GM23338 (cell line): Measurements from ENCODE around the gene FBXO11. TPM values are rescaled to one million over a fixed set of nuclear protein-coding genes. Genes with fewer than 3 reads are reported as not detected.

ENCODE experiments used
- ATAC-seq: fragments of 200-7000 bp; cut with Tn5 transposase; 3 replicates; pipeline ENCODE4 v1.9.1; 2020
- DNase-seq: peaks from one replicate; pipeline ENCODE4 v3.0.0-alpha.2; 2015; ENCODE audit warnings: low spot score
- H2AFZ ChIP-seq: fragments of 200-600 bp; sonication (generic); 2 replicates; pipeline ENCODE4 v1.8.0; 2016; ENCODE audit warnings: antibody characterized with exemption, mild to moderate bottlenecking, moderate library complexity
- H3F3A ChIP-seq: fragments of 200-600 bp; sonication (generic); replicated peaks from 2 replicates; pipeline ENCODE4 v1.8.0; 2017; ENCODE audit warnings: antibody characterized with exemption, mixed run types, low read depth
- H3K27ac ChIP-seq: fragments of 200-600 bp; sonication (generic); 2 replicates; pipeline ENCODE4 v1.6.1; 2016; ENCODE audit warnings: low read depth
- H3K27me3 ChIP-seq: fragments of 200-600 bp; sonication (generic); 2 replicates; pipeline ENCODE4 v1.8.0; 2016; ENCODE audit warnings: mild to moderate bottlenecking, mixed run types, moderate library complexity; ENCODE audit not compliant: insufficient read depth
- H3K36me3 ChIP-seq: fragments of 200-600 bp; sonication (generic); 2 replicates; pipeline ENCODE4 v1.8.0; 2016; ENCODE audit warnings: mild to moderate bottlenecking; ENCODE audit not compliant: insufficient read depth
- H3K4me1 ChIP-seq: fragments of 200-600 bp; sonication (generic); 2 replicates; pipeline ENCODE4 v1.8.0; 2016; ENCODE audit warnings: mild to moderate bottlenecking, moderate library complexity; ENCODE audit not compliant: insufficient read depth
- H3K4me2 ChIP-seq: fragments of 200-600 bp; sonication (generic); 2 replicates; pipeline ENCODE4 v1.7.1; 2017; ENCODE audit warnings: mixed run types
- H3K4me3 ChIP-seq: fragments of 200-600 bp; sonication (generic); 2 replicates; pipeline ENCODE4 v1.6.1; 2016; ENCODE audit warnings: mixed run types
- H3K79me2 ChIP-seq: fragments of 200-600 bp; sonication (generic); replicated peaks from 2 replicates; pipeline ENCODE4 v1.8.0; 2017; ENCODE audit warnings: mild to moderate bottlenecking; ENCODE audit not compliant: insufficient read depth
- H3K9me2 ChIP-seq: fragments of 200-600 bp; sonication (generic); 2 replicates; pipeline ENCODE4 v1.8.0; 2017; ENCODE audit not compliant: insufficient read depth
- H4K20me1 ChIP-seq: fragments of 200-600 bp; sonication (generic); replicated peaks from 2 replicates; pipeline ENCODE4 v1.8.0; 2017; ENCODE audit warnings: mild to moderate bottlenecking; ENCODE audit not compliant: insufficient read depth
- H3K27ac Mint-ChIP-seq: 2 replicates; pipeline ENCODE4 v1.8.0; 2020; ENCODE audit warnings: inconsistent platforms, mild to moderate bottlenecking, moderate library complexity, mixed read lengths
- H3K27me3 Mint-ChIP-seq: 3 replicates; pipeline ENCODE4 v1.8.0; 2022; ENCODE audit warnings: low read depth, mild to moderate bottlenecking, moderate library complexity, mixed read lengths, inconsistent platforms; ENCODE audit not compliant: insufficient read depth, poor library complexity
- H3K36me3 Mint-ChIP-seq: 3 replicates; pipeline ENCODE4 v1.8.0; 2021; ENCODE audit warnings: low read depth, mild to moderate bottlenecking, inconsistent platforms, moderate library complexity, mixed read lengths
- H3K4me1 Mint-ChIP-seq: 3 replicates; pipeline ENCODE4 v1.8.0; 2020; ENCODE audit warnings: mild to moderate bottlenecking, inconsistent platforms, mixed read lengths
- H3K4me3 Mint-ChIP-seq: 3 replicates; pipeline ENCODE4 v1.8.0; 2021; ENCODE audit warnings: moderate library complexity, mild to moderate bottlenecking, inconsistent platforms, mixed read lengths
- H3K9me3 Mint-ChIP-seq: 3 replicates; pipeline ENCODE4 v1.8.0; 2020; ENCODE audit warnings: moderate library complexity, mild to moderate bottlenecking, inconsistent platforms, mixed read lengths
- CREB1 ChIP-seq: fragments of 250-450 bp; sonication (Bioruptor Pico); IDR thresholded peaks from 2 replicates; pipeline ENCODE4 v1.5.0; 2020; ENCODE audit warnings: low read depth, mild to moderate bottlenecking, moderate library complexity
- ZNF331 ChIP-seq: fragments of 250-450 bp; sonication (Bioruptor Pico); IDR thresholded peaks from 2 replicates; pipeline ENCODE4 v1.5.0; 2020; ENCODE audit warnings: low read depth, mild to moderate bottlenecking, moderate library complexity
- polyA plus RNA-seq: library from polyadenylated mRNA; unstranded; fragments of >200 nt; fragmentation: Nextera tagmentation; extraction: Ambion mirVana; gene quantifications from 2 replicates; pipeline ENCODE4 v1.2.1, GENCODE V29; 2016
- total RNA-seq: library from RNA; depleted of rRNA; stranded (reverse); fragments of >200 nt; shearing (Covaris generic); gene quantifications from 2 replicates; pipeline ENCODE4 v1.2.3, GENCODE V29; 2014
- TF ChIP-seq, protein P1 (sequence below): IDR thresholded peaks from one replicate; pipeline ENCODE4 v1.6.1; 2018; ENCODE audit warnings: antibody characterized with exemption; ENCODE audit not compliant: unreplicated experiment
- TF ChIP-seq, protein P2 (sequence below): fragments of 250-450 bp; sonication (Bioruptor Pico); IDR thresholded peaks from 2 replicates; pipeline ENCODE4 v1.5.0; 2020; ENCODE audit warnings: mild to moderate bottlenecking, moderate library complexity
- TF ChIP-seq, protein P3 (sequence below), 2 experiments: fragments of 200-600 bp in 1 of 2; sonication (generic) in 1 of 2; conservative IDR thresholded peaks; 2 replicates each; pipeline versions ENCODE4 v1.5.1 to v1.6.1; 2016 to 2017; ENCODE audit warnings: antibody characterized with exemption in 2 of 2, low read depth in 2 of 2, mild to moderate bottlenecking in 2 of 2, moderate library complexity in 1 of 2

FBXO11 gene
- total and polyA plus RNA-seq, 2 experiments from 2014 or later: 21.5 to 52.7 TPM

DNA sequence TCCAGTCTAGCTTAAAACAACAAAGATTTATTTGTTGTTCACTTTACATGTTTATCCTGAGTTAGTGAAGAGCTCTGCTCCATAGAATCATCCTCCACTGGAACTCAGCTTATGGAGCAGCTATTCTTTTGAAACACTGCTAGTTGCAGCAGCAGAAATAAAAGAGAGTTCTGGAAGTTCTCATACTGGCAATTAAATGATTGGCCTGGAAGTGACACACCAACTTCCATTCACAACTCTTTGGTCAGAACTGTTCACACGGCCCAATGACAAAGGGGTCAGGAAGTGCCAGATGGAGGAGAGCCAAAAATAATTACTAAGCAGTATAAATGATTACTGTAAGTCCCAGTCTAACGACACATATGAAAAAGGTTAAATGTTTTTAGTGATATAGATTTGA lies 39.1 kb downstream of the FBXO11 start:
- no peaks in the 10 kb centered on the region for H3K9me2 ChIP-seq
- peaks cover 63% of the 10 kb centered on the region for H4K20me1 ChIP-seq
- no peaks in the 10 kb centered on the region for H3K36me3 ChIP-seq
- TF ChIP-seq, protein P1, sequence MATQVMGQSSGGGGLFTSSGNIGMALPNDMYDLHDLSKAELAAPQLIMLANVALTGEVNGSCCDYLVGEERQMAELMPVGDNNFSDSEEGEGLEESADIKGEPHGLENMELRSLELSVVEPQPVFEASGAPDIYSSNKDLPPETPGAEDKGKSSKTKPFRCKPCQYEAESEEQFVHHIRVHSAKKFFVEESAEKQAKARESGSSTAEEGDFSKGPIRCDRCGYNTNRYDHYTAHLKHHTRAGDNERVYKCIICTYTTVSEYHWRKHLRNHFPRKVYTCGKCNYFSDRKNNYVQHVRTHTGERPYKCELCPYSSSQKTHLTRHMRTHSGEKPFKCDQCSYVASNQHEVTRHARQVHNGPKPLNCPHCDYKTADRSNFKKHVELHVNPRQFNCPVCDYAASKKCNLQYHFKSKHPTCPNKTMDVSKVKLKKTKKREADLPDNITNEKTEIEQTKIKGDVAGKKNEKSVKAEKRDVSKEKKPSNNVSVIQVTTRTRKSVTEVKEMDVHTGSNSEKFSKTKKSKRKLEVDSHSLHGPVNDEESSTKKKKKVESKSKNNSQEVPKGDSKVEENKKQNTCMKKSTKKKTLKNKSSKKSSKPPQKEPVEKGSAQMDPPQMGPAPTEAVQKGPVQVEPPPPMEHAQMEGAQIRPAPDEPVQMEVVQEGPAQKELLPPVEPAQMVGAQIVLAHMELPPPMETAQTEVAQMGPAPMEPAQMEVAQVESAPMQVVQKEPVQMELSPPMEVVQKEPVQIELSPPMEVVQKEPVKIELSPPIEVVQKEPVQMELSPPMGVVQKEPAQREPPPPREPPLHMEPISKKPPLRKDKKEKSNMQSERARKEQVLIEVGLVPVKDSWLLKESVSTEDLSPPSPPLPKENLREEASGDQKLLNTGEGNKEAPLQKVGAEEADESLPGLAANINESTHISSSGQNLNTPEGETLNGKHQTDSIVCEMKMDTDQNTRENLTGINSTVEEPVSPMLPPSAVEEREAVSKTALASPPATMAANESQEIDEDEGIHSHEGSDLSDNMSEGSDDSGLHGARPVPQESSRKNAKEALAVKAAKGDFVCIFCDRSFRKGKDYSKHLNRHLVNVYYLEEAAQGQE: no peak
- H3K4me1 ChIP-seq: peaks cover 42% of the 10 kb centered on the region
- H3K27ac Mint-ChIP-seq: no peak overlapping the region
- H3K27me3 Mint-ChIP-seq: no peaks in the 10 kb centered on the region
- ATAC-seq (no peak), DNase-seq (no peak)
- H2AFZ ChIP-seq: no peak overlapping the region
- no peak overlapping the region for H3K4me2 ChIP-seq
- H3K27me3 ChIP-seq: no peaks in the 10 kb centered on the region
- H3K9me3 Mint-ChIP-seq: no peaks in the 10 kb centered on the region
- no peaks in the 10 kb centered on the region for H3F3A ChIP-seq
- H3K79me2 ChIP-seq: peaks cover 100% of the 10 kb centered on the region
- peaks cover 5% of the 10 kb centered on the region; the same call in 2 of the 3 replicates for H3K36me3 Mint-ChIP-seq
- H3K4me1 Mint-ChIP-seq: peaks cover 38% of the 10 kb centered on the region
- no peak overlapping the region for H3K4me3 ChIP-seq
- no peak overlapping the region for H3K27ac ChIP-seq
- no peak overlapping the region for H3K4me3 Mint-ChIP-seq

DNA sequence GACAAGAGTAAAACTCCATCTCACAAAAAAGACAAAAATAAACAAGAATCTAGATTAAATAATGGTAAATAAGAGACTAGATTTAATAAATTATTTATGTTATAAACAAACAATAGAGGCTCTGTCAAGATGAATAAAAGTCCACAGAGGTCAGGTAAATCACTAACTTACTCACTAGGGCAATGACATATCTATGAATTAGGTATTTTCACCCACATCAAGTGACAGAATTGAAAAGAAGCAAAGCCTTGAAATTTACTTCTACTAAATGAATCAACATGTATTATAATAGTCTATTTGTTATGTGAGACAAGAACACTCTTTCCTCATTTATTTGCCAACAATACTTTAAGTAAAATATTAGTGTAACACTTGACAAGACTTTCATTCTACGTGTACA lies 41.7 kb downstream of the FBXO11 start:
- Histone ChIP-seq H3F3A (no peaks in the 10 kb centered on the region), H3K79me2 (peaks cover 100% of the 10 kb centered on the region), H3K36me3 (no peaks in the 10 kb centered on the region), H3K27me3 (no peaks in the 10 kb centered on the region), H3K9me2 (no peaks in the 10 kb centered on the region), H3K4me2 (no peak overlapping the region), H3K27ac (no peak overlapping the region), H3K4me3 (no peak overlapping the region), H2AFZ (no peak overlapping the region), H4K20me1 (peaks cover 47% of the 10 kb centered on the region), H3K4me1 (peaks cover 17% of the 10 kb centered on the region; the same call in 1 of the 2 replicates)
- DNase-seq (no peak), ATAC-seq (no peak)
- 0 out of 3 replicates have a peak, but pooled peaks cover 2% of the 10 kb centered on the region for H3K36me3 Mint-ChIP-seq
- TF ChIP-seq CREB1 (no peak), ZNF331 (CRISPR knock-in tag) (no peak)
- H3K9me3 Mint-ChIP-seq: no peaks in the 10 kb centered on the region
- H3K4me3 Mint-ChIP-seq: no peak overlapping the region
- H3K27me3 Mint-ChIP-seq: no peaks in the 10 kb centered on the region
- no peak overlapping the region for H3K27ac Mint-ChIP-seq
- peaks cover 21% of the 10 kb centered on the region for H3K4me1 Mint-ChIP-seq

DNA sequence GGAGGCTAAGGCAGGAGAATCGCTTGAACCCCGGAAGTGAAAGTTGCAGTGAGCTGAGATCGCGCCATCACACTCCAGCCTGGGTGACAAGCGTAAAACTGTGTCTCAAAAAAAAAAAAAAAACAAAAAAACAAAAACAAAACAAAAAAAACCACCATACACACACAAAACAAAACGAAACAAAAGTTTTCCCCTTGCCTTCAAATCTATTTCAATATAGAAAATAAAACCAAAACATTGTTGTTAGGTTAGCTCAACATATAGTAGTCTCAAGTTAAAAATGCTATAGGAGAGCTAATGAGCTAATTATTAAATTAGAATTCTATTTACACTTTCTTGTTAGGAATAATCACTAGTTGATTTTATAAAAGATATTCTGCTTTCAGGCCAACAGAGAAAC lies 43.3 kb downstream of the FBXO11 start:
- no peak overlapping the region for H3K4me3 ChIP-seq
- H3K4me1 Mint-ChIP-seq: peaks cover 10% of the 10 kb centered on the region
- no peaks in the 10 kb centered on the region for H3K27me3 ChIP-seq
- no peak overlapping the region for H3K27ac ChIP-seq
- H3K4me3 Mint-ChIP-seq: no peak overlapping the region
- 0 out of 2 replicates have a peak, but pooled peaks cover 9% of the 10 kb centered on the region for H3K4me1 ChIP-seq
- no peaks in the 10 kb centered on the region for H3K36me3 ChIP-seq
- H3K79me2 ChIP-seq: peaks cover 100% of the 10 kb centered on the region
- H2AFZ ChIP-seq: no peak overlapping the region
- H3K9me2 ChIP-seq: no peaks in the 10 kb centered on the region
- no peak overlapping the region for H3K4me2 ChIP-seq
- DNase-seq (no peak), ATAC-seq (no peak)
- H3F3A ChIP-seq: no peaks in the 10 kb centered on the region
- H3K9me3 Mint-ChIP-seq: no peaks in the 10 kb centered on the region
- H3K27me3 Mint-ChIP-seq: no peaks in the 10 kb centered on the region
- peaks cover 45% of the 10 kb centered on the region for H4K20me1 ChIP-seq
- no peak overlapping the region for H3K27ac Mint-ChIP-seq
- 0 out of 3 replicates have a peak, but pooled peaks cover 2% of the 10 kb centered on the region for H3K36me3 Mint-ChIP-seq
- TF ChIP-seq CREB1: no peak
- TF ChIP-seq, protein P2, sequence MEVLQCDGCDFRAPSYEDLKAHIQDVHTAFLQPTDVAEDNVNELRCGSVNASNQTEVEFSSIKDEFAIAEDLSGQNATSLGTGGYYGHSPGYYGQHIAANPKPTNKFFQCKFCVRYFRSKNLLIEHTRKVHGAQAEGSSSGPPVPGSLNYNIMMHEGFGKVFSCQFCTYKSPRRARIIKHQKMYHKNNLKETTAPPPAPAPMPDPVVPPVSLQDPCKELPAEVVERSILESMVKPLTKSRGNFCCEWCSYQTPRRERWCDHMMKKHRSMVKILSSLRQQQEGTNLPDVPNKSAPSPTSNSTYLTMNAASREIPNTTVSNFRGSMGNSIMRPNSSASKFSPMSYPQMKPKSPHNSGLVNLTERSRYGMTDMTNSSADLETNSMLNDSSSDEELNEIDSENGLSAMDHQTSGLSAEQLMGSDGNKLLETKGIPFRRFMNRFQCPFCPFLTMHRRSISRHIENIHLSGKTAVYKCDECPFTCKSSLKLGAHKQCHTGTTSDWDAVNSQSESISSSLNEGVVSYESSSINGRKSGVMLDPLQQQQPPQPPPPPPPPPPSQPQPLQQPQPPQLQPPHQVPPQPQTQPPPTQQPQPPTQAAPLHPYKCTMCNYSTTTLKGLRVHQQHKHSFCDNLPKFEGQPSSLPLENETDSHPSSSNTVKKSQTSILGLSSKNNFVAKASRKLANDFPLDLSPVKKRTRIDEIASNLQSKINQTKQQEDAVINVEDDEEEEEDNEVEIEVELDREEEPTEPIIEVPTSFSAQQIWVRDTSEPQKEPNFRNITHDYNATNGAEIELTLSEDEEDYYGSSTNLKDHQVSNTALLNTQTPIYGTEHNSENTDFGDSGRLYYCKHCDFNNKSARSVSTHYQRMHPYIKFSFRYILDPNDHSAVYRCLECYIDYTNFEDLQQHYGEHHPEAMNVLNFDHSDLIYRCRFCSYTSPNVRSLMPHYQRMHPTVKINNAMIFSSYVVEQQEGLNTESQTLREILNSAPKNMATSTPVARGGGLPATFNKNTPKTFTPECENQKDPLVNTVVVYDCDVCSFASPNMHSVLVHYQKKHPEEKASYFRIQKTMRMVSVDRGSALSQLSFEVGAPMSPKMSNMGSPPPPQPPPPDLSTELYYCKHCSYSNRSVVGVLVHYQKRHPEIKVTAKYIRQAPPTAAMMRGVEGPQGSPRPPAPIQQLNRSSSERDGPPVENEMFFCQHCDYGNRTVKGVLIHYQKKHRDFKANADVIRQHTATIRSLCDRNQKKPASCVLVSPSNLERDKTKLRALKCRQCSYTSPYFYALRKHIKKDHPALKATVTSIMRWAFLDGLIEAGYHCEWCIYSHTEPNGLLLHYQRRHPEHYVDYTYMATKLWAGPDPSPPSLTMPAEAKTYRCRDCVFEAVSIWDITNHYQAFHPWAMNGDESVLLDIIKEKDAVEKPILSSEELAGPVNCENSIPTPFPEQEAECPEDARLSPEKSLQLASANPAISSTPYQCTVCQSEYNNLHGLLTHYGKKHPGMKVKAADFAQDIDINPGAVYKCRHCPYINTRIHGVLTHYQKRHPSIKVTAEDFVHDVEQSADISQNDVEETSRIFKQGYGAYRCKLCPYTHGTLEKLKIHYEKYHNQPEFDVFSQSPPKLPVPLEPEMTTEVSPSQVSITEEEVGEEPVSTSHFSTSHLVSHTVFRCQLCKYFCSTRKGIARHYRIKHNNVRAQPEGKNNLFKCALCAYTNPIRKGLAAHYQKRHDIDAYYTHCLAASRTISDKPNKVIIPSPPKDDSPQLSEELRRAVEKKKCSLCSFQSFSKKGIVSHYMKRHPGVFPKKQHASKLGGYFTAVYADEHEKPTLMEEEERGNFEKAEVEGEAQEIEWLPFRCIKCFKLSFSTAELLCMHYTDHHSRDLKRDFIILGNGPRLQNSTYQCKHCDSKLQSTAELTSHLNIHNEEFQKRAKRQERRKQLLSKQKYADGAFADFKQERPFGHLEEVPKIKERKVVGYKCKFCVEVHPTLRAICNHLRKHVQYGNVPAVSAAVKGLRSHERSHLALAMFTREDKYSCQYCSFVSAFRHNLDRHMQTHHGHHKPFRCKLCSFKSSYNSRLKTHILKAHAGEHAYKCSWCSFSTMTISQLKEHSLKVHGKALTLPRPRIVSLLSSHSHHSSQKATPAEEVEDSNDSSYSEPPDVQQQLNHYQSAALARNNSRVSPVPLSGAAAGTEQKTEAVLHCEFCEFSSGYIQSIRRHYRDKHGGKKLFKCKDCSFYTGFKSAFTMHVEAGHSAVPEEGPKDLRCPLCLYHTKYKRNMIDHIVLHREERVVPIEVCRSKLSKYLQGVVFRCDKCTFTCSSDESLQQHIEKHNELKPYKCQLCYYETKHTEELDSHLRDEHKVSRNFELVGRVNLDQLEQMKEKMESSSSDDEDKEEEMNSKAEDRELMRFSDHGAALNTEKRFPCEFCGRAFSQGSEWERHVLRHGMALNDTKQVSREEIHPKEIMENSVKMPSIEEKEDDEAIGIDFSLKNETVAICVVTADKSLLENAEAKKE: no peak
- TF ChIP-seq, protein P3, sequence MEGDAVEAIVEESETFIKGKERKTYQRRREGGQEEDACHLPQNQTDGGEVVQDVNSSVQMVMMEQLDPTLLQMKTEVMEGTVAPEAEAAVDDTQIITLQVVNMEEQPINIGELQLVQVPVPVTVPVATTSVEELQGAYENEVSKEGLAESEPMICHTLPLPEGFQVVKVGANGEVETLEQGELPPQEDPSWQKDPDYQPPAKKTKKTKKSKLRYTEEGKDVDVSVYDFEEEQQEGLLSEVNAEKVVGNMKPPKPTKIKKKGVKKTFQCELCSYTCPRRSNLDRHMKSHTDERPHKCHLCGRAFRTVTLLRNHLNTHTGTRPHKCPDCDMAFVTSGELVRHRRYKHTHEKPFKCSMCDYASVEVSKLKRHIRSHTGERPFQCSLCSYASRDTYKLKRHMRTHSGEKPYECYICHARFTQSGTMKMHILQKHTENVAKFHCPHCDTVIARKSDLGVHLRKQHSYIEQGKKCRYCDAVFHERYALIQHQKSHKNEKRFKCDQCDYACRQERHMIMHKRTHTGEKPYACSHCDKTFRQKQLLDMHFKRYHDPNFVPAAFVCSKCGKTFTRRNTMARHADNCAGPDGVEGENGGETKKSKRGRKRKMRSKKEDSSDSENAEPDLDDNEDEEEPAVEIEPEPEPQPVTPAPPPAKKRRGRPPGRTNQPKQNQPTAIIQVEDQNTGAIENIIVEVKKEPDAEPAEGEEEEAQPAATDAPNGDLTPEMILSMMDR (conservative IDR thresholded peaks at IDR 0.05; ENCODE audit: low read depth in 2 of 2): no peak
